Measurements from ENCODE around the gene PHF14.

GRCh38 chr7:11196143-11196542 lies 222.5 kb downstream of the PHF14 start:
- no peak for TF ChIP-seq GATA3 (IDR thresholded peaks at IDR 0.05; ENCODE audit: low read depth, low read length)
- no peak for TF ChIP-seq GATA2 (IDR thresholded peaks at IDR 0.05; ENCODE audit: low read depth, low read length)
